Stimulated activated CD4-positive, alpha-beta T cell treated with anti-CD3 and anti-CD28 coated beads, Interleukin-1b, Interleukin-23, amount 100 ng/mL, for 48 hours (primary cell): ENCODE data around the gene CEP20.

Experiments
- DNase-seq: peaks from one replicate; pipeline ENCODE4 v3.0.0-alpha.2; 2020

Gene CEP20

DNA sequence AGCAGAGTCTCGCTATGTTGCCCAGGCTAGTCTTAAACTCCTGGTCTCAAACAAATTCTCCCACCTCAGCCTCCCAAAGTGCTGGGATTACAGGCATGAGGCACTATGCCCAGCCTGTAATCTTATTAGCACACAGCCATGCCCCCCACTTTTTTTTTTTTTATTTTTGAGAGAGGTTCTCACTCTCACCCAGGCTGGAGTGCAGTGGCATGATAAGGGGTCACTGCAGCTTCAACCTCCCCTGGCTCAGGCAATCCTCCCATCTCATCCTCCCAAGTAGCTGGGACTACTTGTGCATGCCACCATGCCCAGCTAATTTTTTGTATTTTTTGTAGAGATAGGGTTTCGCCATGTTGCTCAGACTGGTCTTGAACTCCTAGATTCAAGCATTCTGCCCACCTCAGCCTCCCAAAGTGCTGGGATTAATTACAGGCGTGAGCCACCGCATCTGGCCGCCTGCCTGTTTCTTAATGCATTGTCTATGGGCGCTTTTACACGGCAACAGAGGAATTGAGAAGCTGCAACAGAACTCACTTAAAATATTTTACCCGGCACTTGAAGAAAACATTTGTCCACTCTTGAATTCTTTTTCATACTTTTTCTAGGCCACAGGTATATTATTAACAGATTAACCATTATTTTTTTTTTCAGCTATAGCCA is 8.8 kb upstream of the CEP20 start:
- no peak for DNase-seq

DNA sequence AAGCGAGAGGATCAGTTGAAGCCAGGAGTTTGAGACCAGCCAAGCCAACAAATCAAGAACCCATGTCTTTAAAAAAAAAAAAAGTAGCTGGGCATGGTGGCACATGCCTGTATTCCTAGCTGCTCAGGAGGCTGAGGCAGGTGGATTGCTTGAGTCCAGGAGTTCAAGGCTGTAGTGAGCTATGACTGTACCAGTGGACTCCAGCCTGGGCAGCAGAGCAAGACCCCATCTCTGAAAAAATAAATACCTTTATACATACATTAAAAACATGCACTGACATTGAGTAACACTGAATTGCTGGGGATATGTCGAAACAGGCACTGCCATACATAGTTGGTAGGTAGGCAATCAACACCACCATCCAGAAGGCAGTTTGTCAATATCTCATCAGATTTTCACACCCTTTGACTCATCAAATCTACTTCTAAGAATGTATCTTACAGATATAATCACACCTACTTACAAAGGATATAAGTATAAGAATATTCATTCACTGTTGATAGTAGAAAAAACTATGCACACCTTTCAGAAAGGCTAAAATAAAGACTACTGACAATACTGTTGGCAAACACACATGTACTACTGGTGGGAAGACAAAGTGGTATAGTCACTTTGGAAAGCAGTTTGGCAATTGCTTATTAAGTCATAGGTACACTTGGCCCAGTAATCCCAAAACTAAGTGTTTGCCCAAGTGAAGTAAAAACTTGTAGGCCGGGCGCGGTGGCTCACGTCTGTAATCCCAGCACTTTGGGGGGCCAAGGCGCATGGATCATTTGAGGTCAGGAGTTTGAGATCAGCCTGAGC is 6.4 kb upstream of the CEP20 start:
- DNase-seq, result no peak

DNA sequence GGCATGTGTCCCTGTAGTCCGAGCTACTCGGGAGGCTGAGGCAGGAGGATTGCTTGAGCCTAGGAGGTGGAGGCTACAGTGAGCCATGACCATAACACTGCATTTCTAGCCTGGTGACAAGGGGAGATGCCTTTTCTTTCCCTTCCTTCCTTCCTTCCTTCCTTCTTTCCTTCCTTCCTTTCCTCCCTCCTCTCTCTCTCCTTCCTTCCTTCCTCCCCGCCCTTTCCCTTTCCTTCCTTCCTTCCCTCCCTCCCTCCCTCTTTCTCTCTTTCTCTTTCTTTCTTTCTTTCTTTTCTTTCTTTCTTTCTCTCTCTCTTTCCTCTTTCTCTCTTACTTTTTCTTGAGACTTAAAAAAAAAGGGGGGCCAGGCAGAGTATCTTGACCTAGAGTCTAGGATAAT is 3.1 kb upstream of the CEP20 start:
- no peak for DNase-seq

DNA sequence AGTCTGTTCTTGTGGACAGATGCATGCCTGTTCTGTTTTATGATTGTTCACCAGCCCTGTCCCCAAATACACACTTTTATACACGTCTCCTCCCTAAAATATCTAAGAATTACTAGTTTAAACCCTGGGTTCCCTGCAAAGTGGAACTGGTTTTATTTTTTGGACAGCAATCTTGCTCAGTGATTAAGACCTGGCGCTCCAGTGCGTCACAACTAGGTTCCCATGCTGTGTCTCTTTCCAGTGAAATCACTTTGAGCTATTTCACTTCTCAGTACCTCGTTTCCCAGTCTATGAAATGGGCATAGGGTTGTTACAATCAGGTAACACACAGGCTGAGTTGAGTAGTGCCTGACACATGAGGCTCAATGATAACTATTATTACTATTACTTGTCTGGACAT is 1.1 kb downstream of the CEP20 start:
- no peak for DNase-seq

DNA sequence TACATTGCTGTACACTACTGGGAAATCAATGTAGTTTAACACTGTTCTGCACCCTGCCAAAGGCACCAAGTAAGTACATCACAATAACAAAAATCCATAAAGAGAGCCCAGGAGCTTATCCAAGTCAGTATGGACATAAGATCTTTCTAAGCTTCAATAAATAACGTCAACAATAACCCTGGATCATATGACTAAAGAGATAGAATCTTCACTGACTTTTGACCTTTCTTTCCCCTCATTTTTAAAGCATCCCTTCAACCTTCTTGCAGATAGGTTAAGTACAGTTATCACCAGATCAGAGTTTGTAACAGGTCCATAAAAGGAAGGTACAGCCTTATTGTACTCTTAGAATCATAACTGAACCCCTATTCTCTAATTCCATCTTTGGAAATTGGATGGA is 2.3 kb downstream of the CEP20 start:
- no peak for DNase-seq

DNA sequence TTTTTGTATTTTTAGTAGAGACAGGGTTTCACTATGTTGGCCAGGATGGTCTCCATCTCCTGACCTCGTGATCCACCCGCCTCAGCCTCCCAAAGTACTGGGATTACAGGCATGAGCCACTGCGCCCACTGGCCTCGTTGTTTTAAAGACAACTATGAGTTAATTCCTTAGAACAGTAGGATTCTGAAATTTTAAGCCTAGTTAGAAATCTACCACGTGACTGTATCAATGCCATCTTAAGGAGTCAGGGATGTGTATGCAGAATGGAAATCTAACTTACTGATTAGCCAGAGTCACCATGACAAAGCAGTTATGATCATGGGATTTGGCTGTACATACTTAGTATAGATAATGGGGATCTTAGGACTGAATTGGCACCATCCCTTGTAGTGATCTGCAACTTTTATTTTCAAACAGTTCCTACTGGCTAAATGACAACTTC is 2.8 kb downstream of the CEP20 start:
- no peak for DNase-seq

DNA sequence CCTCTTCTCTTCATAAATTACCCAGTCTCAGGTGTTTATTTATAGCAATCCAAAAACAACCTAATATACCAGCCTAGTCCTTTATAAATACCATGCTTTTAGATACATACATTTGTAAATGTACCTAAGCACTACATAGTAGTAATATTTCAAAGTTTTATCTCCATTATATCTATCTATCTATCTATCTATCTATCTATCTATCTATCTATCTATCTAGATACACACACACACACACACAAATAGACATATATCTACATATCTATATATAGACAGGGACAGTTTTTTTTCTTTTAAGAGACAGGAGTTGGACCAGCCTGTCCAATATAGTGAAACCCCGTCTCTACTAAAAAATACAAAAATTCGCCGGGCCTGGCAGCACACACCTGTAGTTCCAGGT is 5.8 kb downstream of the CEP20 start:
- no peak for DNase-seq

DNA sequence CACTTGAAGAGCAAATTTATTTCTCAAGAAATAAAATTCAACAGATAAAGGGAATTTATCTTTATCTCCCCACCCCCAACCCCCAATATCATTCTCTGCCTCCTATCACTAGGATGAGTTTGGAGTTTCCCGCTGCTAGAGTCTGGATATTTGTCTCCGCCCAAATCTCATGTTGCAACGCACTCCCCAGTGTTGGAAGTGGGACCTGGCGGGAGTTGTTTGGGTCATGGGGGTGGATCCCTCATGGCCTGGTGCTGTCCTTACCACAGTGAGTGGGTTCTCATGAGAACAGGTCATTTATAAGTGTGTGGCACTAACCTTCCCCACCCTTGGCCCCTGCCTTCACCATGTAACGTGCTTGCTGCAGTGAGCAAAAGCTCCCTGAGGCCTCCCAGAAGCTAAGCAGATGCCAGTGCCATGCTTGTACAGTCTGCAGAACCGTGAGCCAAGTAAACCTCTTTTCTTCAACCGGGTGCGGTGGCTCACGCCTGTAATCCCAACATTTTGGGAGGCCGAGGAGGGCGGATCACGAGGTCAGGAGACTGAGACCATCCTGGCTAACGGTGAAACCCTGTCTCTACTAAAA is 6.5 kb downstream of the CEP20 start:
- DNase-seq, result no peak

DNA sequence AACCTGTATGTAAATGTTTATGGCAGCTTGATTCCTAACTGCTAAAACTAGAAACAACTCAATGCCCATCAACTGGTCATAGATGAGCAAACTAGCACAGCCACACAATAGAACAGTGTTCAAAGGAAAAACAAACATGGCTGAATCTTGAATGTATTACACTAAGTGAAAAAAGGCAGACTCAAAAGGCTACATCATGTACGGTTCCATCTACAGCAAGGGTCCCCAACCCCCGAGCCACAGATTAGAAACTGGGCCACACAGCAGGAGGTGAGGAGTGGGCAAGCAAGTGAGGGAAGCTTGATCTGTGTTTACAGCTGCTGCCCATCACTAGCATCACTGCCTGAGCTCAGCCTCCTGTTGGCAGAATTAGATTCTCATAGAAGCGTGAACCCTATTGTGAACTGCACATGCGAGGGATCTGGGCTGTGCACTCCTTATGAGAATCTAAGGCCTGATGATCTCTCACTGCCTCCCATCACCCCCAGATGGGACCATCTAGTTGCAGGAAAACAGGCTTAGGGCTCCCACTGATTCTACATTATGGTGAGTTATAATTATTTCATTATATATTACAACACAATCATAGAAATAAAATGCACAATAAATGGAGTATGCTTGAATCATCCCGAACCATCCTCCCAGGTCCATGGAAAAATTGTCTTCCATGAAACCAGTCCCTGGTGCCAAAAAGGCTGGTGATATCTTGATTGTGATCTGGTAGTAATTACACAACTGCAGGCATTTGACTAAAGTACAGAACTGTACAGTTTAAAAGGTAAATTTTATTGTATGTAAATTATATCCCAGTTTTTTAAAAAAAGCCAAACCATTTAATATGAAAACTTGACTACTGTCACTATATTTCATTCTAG is 7.7 kb downstream of the CEP20 start:
- DNase-seq, result no peak

DNA sequence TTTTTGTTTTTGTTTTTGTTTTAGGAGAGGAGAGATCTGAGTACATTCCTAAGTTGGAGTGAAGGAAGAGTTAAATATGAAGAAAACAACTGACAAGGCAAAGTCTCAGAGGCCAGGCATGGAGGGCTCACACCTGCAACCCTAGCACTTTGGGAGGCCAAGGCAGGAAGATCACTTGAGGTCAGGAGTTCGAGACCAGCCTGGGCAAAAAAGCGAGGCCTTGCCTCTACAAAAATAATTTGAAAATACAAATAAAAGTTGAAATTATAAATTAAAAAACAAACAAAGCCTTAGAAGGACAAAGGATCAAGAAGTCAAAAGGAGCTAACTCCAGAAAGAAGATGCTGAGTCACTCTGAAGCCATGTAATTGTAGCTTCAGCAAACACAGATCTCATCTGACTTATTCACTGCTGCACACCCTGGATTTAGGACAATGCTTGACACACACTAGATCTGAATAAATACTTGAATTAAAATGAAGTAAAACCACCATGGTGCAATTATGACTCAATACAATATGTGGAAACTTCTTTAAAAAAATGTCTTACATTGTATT is 9.1 kb downstream of the CEP20 start:
- DNase-seq, result no peak

DNA sequence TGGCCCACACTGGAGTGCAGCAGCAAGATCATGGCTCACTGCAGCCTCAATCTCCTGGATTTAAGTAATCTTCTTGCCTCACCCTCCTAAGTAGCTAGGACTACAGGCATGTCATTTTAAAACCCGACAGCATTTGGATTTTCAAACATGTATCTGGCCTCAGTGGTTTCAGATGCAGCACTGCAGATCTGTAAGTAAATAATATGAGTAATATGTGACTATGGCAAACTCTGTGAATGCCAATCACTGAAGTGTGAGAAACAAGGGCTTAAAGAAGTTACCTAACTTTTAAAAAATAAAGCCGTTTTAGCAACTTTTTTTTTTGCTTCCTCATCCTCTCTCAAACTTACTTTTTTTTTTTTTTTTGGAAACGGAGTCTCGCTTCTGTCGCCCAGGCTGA is 11.9 kb downstream of the CEP20 start:
- DNase-seq, result no peak

DNA sequence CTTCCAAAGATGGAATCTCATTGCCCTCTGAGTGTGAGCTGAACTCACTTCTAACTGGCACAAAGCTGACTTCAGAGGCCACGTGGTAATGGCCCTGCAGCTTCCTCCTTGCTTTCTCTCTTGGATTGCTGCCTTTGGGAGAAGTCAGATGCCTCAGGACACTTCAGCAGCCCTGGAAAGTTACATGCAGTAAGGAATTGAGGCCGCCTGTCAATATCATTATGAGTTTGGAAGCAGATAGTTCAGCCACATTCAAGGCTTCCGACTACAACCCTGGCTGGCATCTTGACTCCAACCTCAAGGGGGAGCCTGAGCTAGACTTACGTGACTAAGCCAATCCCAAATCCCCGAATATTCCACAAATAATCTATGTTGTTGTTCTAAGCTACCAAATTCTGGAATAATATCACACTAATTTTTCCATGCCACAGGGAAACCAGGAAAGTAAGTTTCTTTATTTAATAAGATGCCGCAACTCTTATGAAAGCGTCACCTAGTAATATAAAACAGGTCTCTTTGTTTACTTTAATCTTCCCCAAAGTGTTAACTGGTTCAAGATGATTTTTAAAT is 13.6 kb downstream of the CEP20 start:
- no peak for DNase-seq

DNA sequence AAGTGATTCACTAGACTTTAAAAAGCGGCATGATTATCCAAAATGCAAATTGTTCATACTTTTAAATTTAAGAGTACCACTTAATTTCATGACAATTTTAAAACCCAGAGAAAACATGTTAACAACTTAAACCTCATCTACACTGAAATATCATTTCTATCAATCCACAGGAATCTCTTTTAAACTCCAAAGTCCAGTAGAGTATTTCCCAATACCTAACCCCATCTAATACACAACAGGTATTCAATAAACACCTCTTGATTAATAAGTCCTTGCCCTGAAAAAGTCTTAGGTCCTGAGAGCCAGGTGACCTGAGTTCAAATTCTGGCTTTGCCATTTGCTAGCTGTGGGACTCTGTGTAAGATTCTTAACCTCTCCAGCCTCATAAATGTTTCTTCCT is 14.7 kb downstream of the CEP20 start:
- DNase-seq, result no peak

DNA sequence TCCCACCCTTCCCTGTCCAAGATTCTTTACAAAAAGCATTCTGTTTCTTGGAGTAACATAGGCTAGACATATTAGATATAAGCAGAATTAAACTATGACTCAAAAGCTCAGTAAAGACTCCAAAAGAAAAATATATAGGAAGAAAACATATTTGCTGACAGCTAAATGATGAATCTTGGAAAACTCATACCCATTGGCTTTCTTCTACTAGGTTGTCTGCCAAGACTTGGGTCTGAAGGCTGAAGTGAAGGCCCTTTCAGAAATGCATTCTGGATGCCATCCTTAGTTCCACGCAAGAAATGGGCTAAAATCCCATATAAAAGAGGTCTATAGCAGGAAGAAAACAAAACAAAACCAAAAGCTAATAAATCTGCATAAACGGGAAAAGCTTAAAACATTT is 15.1 kb downstream of the CEP20 start:
- DNase-seq, result no peak

DNA sequence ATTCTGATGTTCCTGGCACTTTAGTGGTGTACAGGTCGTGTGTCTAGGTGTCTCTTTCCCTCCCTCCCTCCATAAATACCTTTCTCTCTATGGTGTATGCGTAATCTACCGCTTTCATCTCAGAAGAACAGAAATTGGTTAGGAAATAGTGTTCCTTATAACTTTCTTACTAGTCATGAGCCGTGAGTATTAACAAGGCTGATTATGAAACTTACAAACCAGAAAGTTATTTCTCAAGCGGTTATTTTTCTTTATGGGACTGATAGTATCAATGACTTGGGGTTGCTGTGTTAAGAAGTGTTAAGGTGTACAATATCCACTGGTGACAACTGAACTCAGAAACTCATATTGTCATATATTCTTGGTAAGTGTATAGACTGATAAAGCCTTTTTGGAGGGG is 18.4 kb downstream of the CEP20 start:
- DNase-seq, result no peak

DNA sequence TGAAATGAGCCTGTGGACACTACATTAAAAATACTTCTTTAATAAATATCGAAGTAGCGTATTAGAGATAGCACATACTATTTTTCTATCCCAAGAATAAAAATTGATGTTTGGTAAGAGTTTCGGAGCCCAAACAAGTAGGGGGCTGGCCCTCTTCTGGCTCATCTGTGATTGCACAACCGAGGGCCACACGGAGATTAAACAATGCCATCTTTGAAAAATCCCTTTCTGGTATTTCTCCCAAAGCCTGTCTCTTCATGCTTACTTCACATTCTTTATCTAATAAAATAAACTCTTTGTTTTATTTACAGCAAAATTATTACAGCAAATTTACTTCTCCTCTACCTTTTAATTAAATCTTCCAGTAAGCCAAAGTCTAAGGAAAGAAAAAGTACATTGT is 22.0 kb downstream of the CEP20 start:
- DNase-seq, result no peak

DNA sequence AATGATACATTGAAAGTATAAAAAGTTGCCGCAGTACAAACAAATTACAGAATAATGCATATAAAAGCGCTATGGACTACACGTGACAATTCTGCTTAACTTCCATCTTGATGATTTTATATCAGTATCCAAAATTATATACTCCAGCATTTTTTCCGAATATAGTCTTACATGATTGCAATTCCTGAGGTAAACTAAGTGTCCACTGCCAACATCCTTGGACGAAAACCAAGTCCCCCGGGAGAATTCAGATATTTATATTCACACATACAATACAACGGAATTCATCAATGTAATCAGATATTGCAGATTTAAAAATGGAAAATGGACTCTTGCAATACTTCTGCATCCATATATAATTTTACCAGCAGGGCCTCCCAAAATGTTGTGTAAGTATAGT is 22.7 kb downstream of the CEP20 start:
- DNase-seq, result no peak

DNA sequence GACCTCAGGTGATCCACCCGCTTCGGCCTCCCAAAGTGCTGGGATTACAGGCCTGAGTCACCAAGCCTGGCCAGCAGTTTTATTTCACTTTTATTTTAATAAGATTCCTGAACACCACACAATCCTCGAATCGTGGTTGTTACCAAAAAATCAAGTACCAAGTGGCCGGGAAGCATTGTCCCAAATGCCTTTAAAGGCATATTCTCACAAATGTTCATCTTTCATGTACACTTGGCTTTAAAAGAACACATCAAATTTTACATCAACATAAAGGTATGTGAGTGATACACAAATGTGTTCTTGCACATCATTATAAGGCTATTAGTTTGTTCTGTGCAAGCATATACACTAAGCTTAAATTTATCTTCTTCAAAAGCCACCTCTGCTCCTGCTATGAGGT is 23.5 kb downstream of the CEP20 start:
- no peak for DNase-seq

DNA sequence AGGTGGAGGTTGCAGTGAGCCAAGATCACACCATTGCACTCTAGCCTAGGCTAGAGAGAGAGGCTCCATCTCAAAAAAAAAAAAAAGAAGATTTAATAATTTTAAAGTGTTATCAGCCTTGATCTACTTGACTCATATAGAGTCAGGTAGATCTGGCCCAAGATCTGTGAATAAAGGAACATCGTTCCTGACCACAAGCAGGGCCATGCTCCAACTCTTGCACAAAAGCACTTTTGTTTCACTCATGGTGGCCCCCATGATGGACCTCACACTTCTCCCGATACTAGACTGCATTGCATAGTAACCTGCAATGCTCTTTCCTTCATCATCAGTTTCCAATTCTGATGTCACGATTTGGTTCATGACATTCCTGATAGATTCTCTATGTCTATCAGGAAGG is 26.4 kb downstream of the CEP20 start:
- no peak for DNase-seq

DNA sequence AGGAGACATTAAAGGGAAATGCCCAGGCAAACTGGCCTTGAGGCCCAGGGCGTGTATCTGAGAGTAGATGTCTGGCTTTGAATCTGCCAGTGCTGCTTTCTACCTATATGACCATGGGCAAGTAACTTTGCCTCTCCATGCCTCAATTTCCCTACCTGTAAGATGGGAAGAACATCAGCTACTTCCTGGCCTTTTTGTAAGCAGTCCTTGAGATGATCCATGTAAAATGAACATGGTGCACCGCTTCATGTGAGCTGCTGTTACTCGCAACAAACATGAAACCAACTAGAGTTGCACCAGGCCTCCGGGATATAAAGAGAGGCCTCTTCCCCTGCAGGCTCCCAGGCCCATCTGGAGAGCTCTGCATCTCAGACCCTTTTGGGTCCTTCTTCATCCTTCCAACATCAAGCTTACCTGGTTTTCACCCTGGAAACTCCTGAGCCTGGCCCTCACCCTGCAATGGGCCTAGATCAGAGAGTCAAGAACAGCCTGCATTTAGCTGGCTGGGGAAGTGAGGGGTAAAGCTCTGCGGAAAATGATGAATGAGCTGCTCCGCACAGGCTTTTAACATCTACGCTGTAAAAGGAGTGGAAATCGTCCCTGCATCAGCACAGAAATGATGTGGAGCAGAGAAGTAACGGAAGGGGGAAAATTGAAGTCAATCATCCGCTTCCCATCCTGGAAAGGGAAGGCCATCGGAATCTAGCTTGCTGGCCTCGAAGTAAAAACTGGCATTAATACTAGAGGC is 29.3 kb downstream of the CEP20 start:
- no peak for DNase-seq

DNA sequence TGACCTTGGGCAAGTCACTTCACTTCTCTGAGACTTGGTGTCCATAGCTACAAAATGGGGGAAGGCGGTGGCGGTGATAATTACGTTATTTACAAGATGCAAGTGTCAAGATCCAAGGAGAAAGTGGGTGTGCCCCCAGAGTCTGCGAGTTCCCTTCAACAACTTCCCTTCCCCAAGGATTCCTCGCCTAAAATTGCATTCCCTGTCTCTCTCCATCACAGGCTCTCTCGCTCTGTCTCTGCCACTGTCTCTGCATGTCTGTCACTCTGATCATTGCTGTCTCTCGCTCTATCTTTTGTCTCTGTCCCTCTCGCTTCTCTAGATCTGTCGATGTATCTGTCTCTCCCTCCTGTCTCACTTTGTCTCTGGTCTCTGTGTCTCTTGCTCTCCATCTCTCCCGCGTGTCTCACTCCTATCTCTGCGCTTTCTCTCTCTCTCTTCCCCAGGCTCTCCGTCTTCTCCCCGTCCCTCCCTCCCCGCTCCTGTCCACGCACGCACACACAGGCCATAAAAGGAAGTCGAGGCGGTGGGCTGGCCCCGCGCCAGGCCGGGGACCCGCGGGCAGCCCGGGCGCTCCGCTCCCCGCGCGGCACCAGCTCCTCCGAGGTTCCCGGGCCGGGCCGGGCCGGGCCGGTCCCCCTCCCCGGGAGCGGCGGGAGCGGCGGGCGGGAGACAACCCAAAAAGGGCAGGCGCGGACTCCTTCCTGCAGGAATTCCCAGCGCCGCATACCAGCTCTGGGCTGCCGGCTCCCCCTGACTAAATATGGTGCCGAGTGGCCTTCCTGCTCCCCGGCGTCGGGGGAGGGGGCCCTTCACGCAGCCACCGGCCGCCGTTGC is 30.5 kb downstream of the CEP20 start:
- DNase-seq, result no peak
